Stimulated activated CD8-positive, alpha-beta memory T cell treated with anti-CD3 and anti-CD28 coated beads, Interleukin-15, amount 100 ng/mL, for 4 hours (primary cell): ENCODE measurements around the gene DGKG.

Source experiments
- DNase-seq, 2 donors: peaks; one replicate each; pipeline ENCODE4 v3.0.0-alpha.2; 2020; ENCODE audit warnings: low read depth in 2 of 2

DGKG gene

GRCh38 chr3:186142393-186142932 is 219.6 kb downstream of the DGKG start:
- DNase-seq, result no peak

- no peak for DNase-seq
Observed at GRCh38 chr3:186141790-186142189, 220.2 kb downstream of the DGKG start.

GRCh38 chr3:186138272-186138981 is 223.6 kb downstream of the DGKG start:
- no peak for DNase-seq

GRCh38 chr3:186137051-186137685 is 224.9 kb downstream of the DGKG start:
- no peak for DNase-seq

- DNase-seq, result no peak
Observed at GRCh38 chr3:186133980-186134379, 228.1 kb downstream of the DGKG start.

- no peak for DNase-seq
Observed at GRCh38 chr3:186132487-186132886, 229.5 kb downstream of the DGKG start.

GRCh38 chr3:186129206-186129605 is 232.8 kb downstream of the DGKG start:
- no peak for DNase-seq

- no peak for DNase-seq
Observed at GRCh38 chr3:186128158-186128557, 233.9 kb downstream of the DGKG start.

GRCh38 chr3:186127463-186127862 is 234.6 kb downstream of the DGKG start:
- DNase-seq, result no peak

GRCh38 chr3:186125118-186125517 is 236.9 kb downstream of the DGKG start:
- DNase-seq, result no peak

- no peak for DNase-seq
Observed at GRCh38 chr3:186124592-186124991, 237.4 kb downstream of the DGKG start.

- DNase-seq, result no peak
Observed at GRCh38 chr3:186123012-186123411, 239.0 kb downstream of the DGKG start.

- DNase-seq, result no peak
Observed at GRCh38 chr3:186121968-186122367, 240.1 kb downstream of the DGKG start.

- DNase-seq, result no peak
Observed at GRCh38 chr3:186121278-186121677, 240.8 kb downstream of the DGKG start.

- DNase-seq, result no peak
Observed at GRCh38 chr3:186119499-186119898, 242.5 kb downstream of the DGKG start.

GRCh38 chr3:186118692-186119091 is 243.3 kb downstream of the DGKG start:
- no peak for DNase-seq

- no peak for DNase-seq
Observed at GRCh38 chr3:186117521-186118134, 244.4 kb downstream of the DGKG start.

- no peak for DNase-seq
Observed at GRCh38 chr3:186115239-186115996, 246.6 kb downstream of the DGKG start.

- no peak for DNase-seq
Observed at GRCh38 chr3:186110975-186111974, 250.8 kb downstream of the DGKG start.

GRCh38 chr3:186109897-186110803 is 251.9 kb downstream of the DGKG start:
- no peak for DNase-seq
